HEK293 (cell line): ENCODE results near the gene FHL1.
A peak's percentile ranks its signal among the peaks of the same experiment; 100 is the strongest.

Experiments used
- CTCF ChIA-PET: fragments of 350-600 bp; formaldehyde crosslinking; extraction: SDS; loops from one replicate; lab custom pipeline; 2021; ENCODE audit warnings: antibody characterized with exemption; lab: Yijun Ruan, JAX
- POLR2A ChIA-PET: fragments of 300-600 bp; formaldehyde crosslinking; extraction: SDS; loops from one replicate; lab custom pipeline; 2020; ENCODE audit warnings: antibody characterized with exemption, inconsistent platforms; lab: Yijun Ruan, JAX
- H3K27ac ChIP-seq: fragments of 200-500 bp; sonication (Bioruptor generic); 2 replicates; pipeline ENCODE4 v1.5.1; 2014; ENCODE audit warnings: low read depth, low read length, control low read depth, inconsistent platforms; ENCODE audit errors: extremely low read depth
- H3K36me3 ChIP-seq, 2 experiments: fragments of 200-500 bp in 1 of 2; sonication (Bioruptor generic) in 1 of 2; 1 replicate in 1 of 2; 2 replicates in 1 of 2; pipeline ENCODE4 v1.5.1; 2014 to 2017; ENCODE audit warnings: inconsistent platforms in 2 of 2, low read length in 2 of 2; ENCODE audit not compliant: control insufficient read depth in 2 of 2, insufficient read depth in 1 of 2
- H3K4me1 ChIP-seq: fragments of 200-500 bp; sonication (Bioruptor generic); 2 replicates; pipeline ENCODE4 v1.5.1; 2014; ENCODE audit warnings: mild to moderate bottlenecking, low read length, inconsistent platforms; ENCODE audit not compliant: control insufficient read depth, insufficient read depth
- H3K4me3 ChIP-seq: 2 replicates; pipeline ENCODE4 v1.5.1; 2011; ENCODE audit warnings: low read depth, mild to moderate bottlenecking, control low read depth, low read length, moderate library complexity
- H3K9me3 ChIP-seq: fragments of 200-500 bp; sonication (Bioruptor generic); 2 replicates; pipeline ENCODE4 v1.5.1; 2014; ENCODE audit warnings: low read depth, low read length, inconsistent platforms; ENCODE audit not compliant: control insufficient read depth, insufficient read depth
- GLIS1 ChIP-seq: fragments of 450-650 bp; formaldehyde crosslinking; IDR thresholded peaks from 2 replicates; pipeline ENCODE4 v1.5.1; 2016; ENCODE audit warnings: missing biosample characterization, missing genetic modification characterization
- HOXC10 ChIP-seq: sonication (generic); formaldehyde crosslinking; IDR thresholded peaks from 2 replicates; pipeline ENCODE4 v1.8.1; 2023; ENCODE audit warnings: mild to moderate bottlenecking, missing genetic modification reagents
- OSR2 ChIP-seq: fragments of 450-650 bp; formaldehyde crosslinking; IDR thresholded peaks from 2 replicates; pipeline ENCODE4 v1.5.1; 2016; ENCODE audit warnings: missing biosample characterization, missing genetic modification characterization
- REPIN1 ChIP-seq: fragments of 450-650 bp; formaldehyde crosslinking; IDR thresholded peaks from 2 replicates; pipeline ENCODE4 v1.5.1; 2017; ENCODE audit warnings: missing biosample characterization, missing genetic modification characterization, low read depth
- SCRT2 ChIP-seq: fragments of 450-650 bp; formaldehyde crosslinking; IDR thresholded peaks from 2 replicates; pipeline ENCODE4 v1.5.1; 2016; ENCODE audit warnings: missing biosample characterization, missing genetic modification characterization
- SP3 ChIP-seq: fragments of 450-650 bp; formaldehyde crosslinking; IDR thresholded peaks from 2 replicates; pipeline ENCODE4 v1.5.1; 2016; ENCODE audit warnings: missing biosample characterization, missing genetic modification characterization
- ZBTB1 ChIP-seq: fragments of 450-650 bp; formaldehyde crosslinking; IDR thresholded peaks from 2 replicates; pipeline ENCODE4 v1.5.1; 2016; ENCODE audit warnings: missing biosample characterization, missing genetic modification characterization
- ZBTB20 ChIP-seq: fragments of 450-650 bp; formaldehyde crosslinking; IDR thresholded peaks from 2 replicates; pipeline ENCODE4 v1.5.1; 2016; ENCODE audit warnings: missing biosample characterization, missing genetic modification characterization
- ZBTB7A ChIP-seq: fragments of 450-650 bp; formaldehyde crosslinking; IDR thresholded peaks from 2 replicates; pipeline ENCODE4 v1.5.1; 2016; ENCODE audit warnings: low read depth, missing biosample characterization, missing genetic modification characterization
- ZFP3 ChIP-seq: fragments of 450-650 bp; formaldehyde crosslinking; IDR thresholded peaks from 2 replicates; pipeline ENCODE4 v1.5.1; 2016; ENCODE audit warnings: low read depth, missing biosample characterization, missing genetic modification characterization
- ZNF133 ChIP-seq: fragments of 450-650 bp; formaldehyde crosslinking; IDR thresholded peaks from 2 replicates; pipeline ENCODE4 v1.5.1; 2016; ENCODE audit warnings: missing biosample characterization, missing genetic modification characterization
- ZNF140 ChIP-seq: fragments of 450-650 bp; formaldehyde crosslinking; IDR thresholded peaks from 2 replicates; pipeline ENCODE4 v1.5.1; 2016; ENCODE audit warnings: missing biosample characterization, missing genetic modification characterization
- ZNF174 ChIP-seq: fragments of 450-650 bp; formaldehyde crosslinking; IDR thresholded peaks from 2 replicates; pipeline ENCODE4 v1.5.0; 2017; ENCODE audit warnings: missing biosample characterization, mild to moderate bottlenecking, missing genetic modification characterization
- ZNF184 ChIP-seq: fragments of 450-650 bp; IDR thresholded peaks from 2 replicates; pipeline ENCODE4 v1.5.1; 2018; ENCODE audit warnings: missing biosample characterization, mild to moderate bottlenecking, missing genetic modification characterization
- ZNF19 ChIP-seq: fragments of 450-650 bp; formaldehyde crosslinking; IDR thresholded peaks from 2 replicates; pipeline ENCODE4; 2016; ENCODE audit warnings: missing biosample characterization, missing genetic modification characterization, low read depth
- ZNF274 ChIP-seq, 2 experiments: fragments of 200-500 bp in 1 of 2; fragments of 450-650 bp in 1 of 2; sonication (Bioruptor generic) in 1 of 2; formaldehyde crosslinking in 1 of 2; IDR thresholded peaks; 2 replicates each; pipeline versions ENCODE4 v1.5.1 to v1.6.1; 2014 to 2016; ENCODE audit warnings: borderline replicate concordance in 1 of 2, inconsistent platforms in 1 of 2, low read length in 1 of 2, missing biosample characterization in 1 of 2, missing genetic modification characterization in 1 of 2
- ZNF501 ChIP-seq: fragments of 450-650 bp; formaldehyde crosslinking; IDR thresholded peaks from 2 replicates; pipeline ENCODE4 v1.5.1; 2016; ENCODE audit warnings: missing biosample characterization, missing genetic modification characterization
- ZNF629 ChIP-seq: fragments of 450-650 bp; formaldehyde crosslinking; IDR thresholded peaks from 2 replicates; pipeline ENCODE4 v1.5.1; 2017; ENCODE audit warnings: missing biosample characterization, missing genetic modification characterization
- ZNF654 ChIP-seq: fragments of 450-650 bp; formaldehyde crosslinking; IDR thresholded peaks from 2 replicates; pipeline ENCODE4 v1.5.1; 2016; ENCODE audit warnings: low read depth, missing biosample characterization, missing genetic modification characterization
- ZNF776 ChIP-seq: fragments of 450-650 bp; formaldehyde crosslinking; IDR thresholded peaks from 2 replicates; pipeline ENCODE4 v1.5.0; 2017; ENCODE audit warnings: missing biosample characterization, missing genetic modification characterization, borderline replicate concordance
- ZNF843 ChIP-seq: fragments of 450-650 bp; formaldehyde crosslinking; IDR thresholded peaks from 2 replicates; pipeline ENCODE4 v1.5.1; 2016; ENCODE audit warnings: missing biosample characterization, missing genetic modification characterization
- ZSCAN18 ChIP-seq: fragments of 450-650 bp; formaldehyde crosslinking; IDR thresholded peaks from 2 replicates; pipeline ENCODE4 v1.5.1; 2016; ENCODE audit warnings: missing biosample characterization, missing genetic modification characterization
- TF ChIP-seq, protein P1 (sequence below): fragments of 450-650 bp; formaldehyde crosslinking; IDR thresholded peaks from 2 replicates; pipeline ENCODE4 v1.5.1; 2016; ENCODE audit warnings: missing biosample characterization, missing genetic modification characterization
- TF ChIP-seq, protein P2 (sequence below): fragments of 450-650 bp; formaldehyde crosslinking; IDR thresholded peaks from 2 replicates; pipeline ENCODE4 v1.5.1; 2016; ENCODE audit warnings: missing biosample characterization, missing genetic modification characterization
- TF ChIP-seq, protein P3 (sequence below): fragments of 450-650 bp; formaldehyde crosslinking; IDR thresholded peaks from 2 replicates; pipeline ENCODE4 v1.5.1; 2016; ENCODE audit warnings: missing biosample characterization, missing genetic modification characterization

FHL1 gene

GRCh38 chrX:136206916-136207315 lies 59.6 kb downstream of the FHL1 start:
- POLR2A ChIA-PET: no interaction called here
- CTCF ChIA-PET: no interaction called here

DNA sequence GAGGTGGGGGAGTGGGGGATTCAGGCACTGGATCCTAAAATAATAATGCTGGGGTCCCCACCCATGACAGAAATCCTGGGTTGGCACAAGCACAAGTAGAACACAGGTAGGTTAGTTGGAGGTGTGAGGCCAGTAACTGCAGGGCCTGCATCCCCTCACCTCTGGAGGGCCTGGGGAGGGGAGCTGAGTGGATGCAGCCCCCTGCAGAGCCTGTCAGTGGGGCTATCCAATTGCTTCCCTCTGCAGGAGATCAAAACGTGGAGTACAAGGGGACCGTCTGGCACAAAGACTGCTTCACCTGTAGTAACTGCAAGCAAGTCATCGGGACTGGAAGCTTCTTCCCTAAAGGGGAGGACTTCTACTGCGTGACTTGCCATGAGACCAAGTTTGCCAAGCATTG lies 60.2 kb downstream of the FHL1 start:
- H3K36me3 ChIP-seq: peaks cover 0 to 51% of the 10 kb centered on the region in 2 experiments; a peak in 1 of 3 replicates
- POLR2A ChIA-PET: no interaction called here
- CTCF ChIA-PET: interaction anchor here (4.6 kb wide), 1 partner anchor 180 kb away, joined by 51 read pairs; no protein-coding TSS in a partner anchor
- no peak overlapping the region for H3K4me3 ChIP-seq
- H3K9me3 ChIP-seq: no peaks in the 10 kb centered on the region
- no peak overlapping the region for H3K27ac ChIP-seq
- peaks cover 6% of the 10 kb centered on the region; the same call in 1 of the 2 replicates for H3K4me1 ChIP-seq
- TF ChIP-seq GLIS1: peak; percentile 95
- TF ChIP-seq, protein P1, sequence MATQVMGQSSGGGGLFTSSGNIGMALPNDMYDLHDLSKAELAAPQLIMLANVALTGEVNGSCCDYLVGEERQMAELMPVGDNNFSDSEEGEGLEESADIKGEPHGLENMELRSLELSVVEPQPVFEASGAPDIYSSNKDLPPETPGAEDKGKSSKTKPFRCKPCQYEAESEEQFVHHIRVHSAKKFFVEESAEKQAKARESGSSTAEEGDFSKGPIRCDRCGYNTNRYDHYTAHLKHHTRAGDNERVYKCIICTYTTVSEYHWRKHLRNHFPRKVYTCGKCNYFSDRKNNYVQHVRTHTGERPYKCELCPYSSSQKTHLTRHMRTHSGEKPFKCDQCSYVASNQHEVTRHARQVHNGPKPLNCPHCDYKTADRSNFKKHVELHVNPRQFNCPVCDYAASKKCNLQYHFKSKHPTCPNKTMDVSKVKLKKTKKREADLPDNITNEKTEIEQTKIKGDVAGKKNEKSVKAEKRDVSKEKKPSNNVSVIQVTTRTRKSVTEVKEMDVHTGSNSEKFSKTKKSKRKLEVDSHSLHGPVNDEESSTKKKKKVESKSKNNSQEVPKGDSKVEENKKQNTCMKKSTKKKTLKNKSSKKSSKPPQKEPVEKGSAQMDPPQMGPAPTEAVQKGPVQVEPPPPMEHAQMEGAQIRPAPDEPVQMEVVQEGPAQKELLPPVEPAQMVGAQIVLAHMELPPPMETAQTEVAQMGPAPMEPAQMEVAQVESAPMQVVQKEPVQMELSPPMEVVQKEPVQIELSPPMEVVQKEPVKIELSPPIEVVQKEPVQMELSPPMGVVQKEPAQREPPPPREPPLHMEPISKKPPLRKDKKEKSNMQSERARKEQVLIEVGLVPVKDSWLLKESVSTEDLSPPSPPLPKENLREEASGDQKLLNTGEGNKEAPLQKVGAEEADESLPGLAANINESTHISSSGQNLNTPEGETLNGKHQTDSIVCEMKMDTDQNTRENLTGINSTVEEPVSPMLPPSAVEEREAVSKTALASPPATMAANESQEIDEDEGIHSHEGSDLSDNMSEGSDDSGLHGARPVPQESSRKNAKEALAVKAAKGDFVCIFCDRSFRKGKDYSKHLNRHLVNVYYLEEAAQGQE (tag by site-specific recombination): no peak
- TF ChIP-seq, protein P2, sequence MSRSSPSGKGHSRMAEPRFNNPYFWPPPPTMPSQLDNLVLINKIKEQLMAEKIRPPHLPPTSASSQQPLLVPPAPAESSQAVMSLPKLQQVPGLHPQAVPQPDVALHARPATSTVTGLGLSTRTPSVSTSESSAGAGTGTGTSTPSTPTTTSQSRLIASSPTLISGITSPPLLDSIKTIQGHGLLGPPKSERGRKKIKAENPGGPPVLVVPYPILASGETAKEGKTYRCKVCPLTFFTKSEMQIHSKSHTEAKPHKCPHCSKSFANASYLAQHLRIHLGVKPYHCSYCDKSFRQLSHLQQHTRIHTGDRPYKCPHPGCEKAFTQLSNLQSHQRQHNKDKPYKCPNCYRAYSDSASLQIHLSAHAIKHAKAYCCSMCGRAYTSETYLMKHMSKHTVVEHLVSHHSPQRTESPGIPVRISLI (tag by site-specific recombination): no peak
- TF ChIP-seq, all 188 proteins: peak for 1

More at GRCh38 chrX:136206916-136207315, 59.6 kb downstream of the FHL1 start:
- no peak for TF ChIP-seq ZNF776 (tag by site-specific recombination)
- no peak for TF ChIP-seq ZFP3
- TF ChIP-seq OSR2 (tag by site-specific recombination): no peak
- TF ChIP-seq ZNF843 (tag by site-specific recombination): no peak
- TF ChIP-seq ZBTB1 (tag by site-specific recombination): no peak
- TF ChIP-seq SCRT2 (tag by site-specific recombination): peak; percentile 62
- no peak for TF ChIP-seq ZNF174 (tag by site-specific recombination)
- peaks cover 0 to 51% of the 10 kb centered on the region in 2 experiments; a peak in 1 of 3 replicates for H3K36me3 ChIP-seq
- no peak overlapping the region for H3K27ac ChIP-seq
- H3K9me3 ChIP-seq: no peaks in the 10 kb centered on the region
- H3K4me3 ChIP-seq: no peak overlapping the region
- H3K4me1 ChIP-seq: peaks cover 6% of the 10 kb centered on the region; the same call in 1 of the 2 replicates

DNA sequence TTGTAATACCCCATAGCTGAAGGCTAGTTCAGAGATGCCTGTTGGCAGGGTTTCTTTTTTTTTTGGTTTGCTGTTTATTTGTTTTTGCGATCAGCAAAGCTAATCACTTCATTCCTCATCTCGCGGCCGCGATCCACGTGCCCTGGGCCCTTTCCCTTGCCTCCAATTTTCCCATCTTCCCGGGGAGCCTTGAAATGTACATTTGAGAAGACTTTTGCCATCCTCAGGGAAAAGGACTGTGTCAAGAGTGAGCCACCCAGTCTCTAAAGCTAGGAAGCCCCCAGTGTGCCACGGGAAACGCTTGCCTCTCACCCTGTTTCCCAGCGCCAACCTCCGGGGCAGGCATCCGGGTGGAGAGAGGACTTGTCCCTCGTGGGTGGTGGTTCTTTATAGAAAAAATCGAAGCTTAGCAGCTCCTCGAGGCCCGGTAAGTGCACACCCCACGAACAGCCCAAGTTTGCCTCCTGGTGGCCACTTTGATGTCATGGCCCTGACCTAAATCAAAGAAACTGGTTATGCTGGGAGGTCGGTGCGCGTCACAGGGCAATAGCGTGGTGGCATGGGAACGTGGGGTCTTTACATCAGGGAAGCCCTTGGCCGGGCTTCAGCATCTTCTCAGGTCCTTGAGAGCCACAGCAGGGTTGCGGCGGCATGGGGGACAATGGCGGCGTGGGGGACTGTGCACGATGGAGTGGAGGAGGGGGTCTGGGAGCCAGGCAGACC lies 61.8 kb downstream of the FHL1 start:
- CTCF ChIA-PET: interaction anchor here (0.6 to 4.6 kb wide), 8 partner anchors 22 to 181 kb away, joined by 3 to 51 read pairs (median 4); no protein-coding TSS in a partner anchor
- POLR2A ChIA-PET: interaction anchor here (1.3 kb wide), 1 partner anchor 41 kb away, joined by 3 read pairs; no protein-coding TSS in a partner anchor
- H3K36me3 ChIP-seq: peaks cover 0 to 51% of the 10 kb centered on the region in 2 experiments; a peak in 1 of 3 replicates
- H3K9me3 ChIP-seq: no peaks in the 10 kb centered on the region
- H3K4me1 ChIP-seq: 0 out of 2 replicates have a peak, but pooled peaks cover 3% of the 10 kb centered on the region
- no peak overlapping the region for H3K4me3 ChIP-seq
- no peak overlapping the region; the same call in 1 of the 2 replicates for H3K27ac ChIP-seq
- TF ChIP-seq ZBTB20 (tag by site-specific recombination): no peak
- no peak for TF ChIP-seq SP3 (tag by site-specific recombination)
- TF ChIP-seq ZNF184 (tag by site-specific recombination): no peak
- no peak for TF ChIP-seq HOXC10 (CRISPR knock-in tag)
- TF ChIP-seq ZNF629 (tag by site-specific recombination): 0 out of 2 replicates have a peak, but pooled peaks have one; percentile 15
- TF ChIP-seq ZNF274 (IDR thresholded peaks at IDR 0.05; ENCODE audit: low read length): no peak
- TF ChIP-seq ZNF274 (tag by site-specific recombination; IDR thresholded peaks at IDR 0.05; ENCODE audit: borderline replicate concordance): no peak
- peak; percentile 42; the same call in 1 of the 2 replicates for TF ChIP-seq ZNF654
- no peak for TF ChIP-seq ZNF19 (tag by site-specific recombination)
- TF ChIP-seq REPIN1 (tag by site-specific recombination): no peak
- no peak for TF ChIP-seq ZBTB7A (tag by site-specific recombination)
- no peak for TF ChIP-seq ZSCAN18 (tag by site-specific recombination)
- no peak for TF ChIP-seq ZNF133 (tag by site-specific recombination)
- TF ChIP-seq, protein P3, sequence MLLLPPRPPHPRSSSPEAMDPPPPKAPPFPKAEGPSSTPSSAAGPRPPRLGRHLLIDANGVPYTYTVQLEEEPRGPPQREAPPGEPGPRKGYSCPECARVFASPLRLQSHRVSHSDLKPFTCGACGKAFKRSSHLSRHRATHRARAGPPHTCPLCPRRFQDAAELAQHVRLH (tag by site-specific recombination): no peak
- no peak for TF ChIP-seq ZNF140 (tag by site-specific recombination)
- no peak for TF ChIP-seq ZNF501 (tag by site-specific recombination)
